Muscle of leg (tissue), 11 donors: ENCODE results near the gene LRRN2. TPM values are rescaled to one million over a fixed set of nuclear protein-coding genes. Genes with fewer than 3 reads are reported as not detected.

Experiments used
- DNase-seq: peaks from one replicate; pipeline ENCODE4 v3.0.0; 2013
- H3K27ac ChIP-seq: one replicate; pipeline ENCODE4 v1.5.1; 2013; ENCODE audit warnings: mild to moderate bottlenecking, low read length, control low read depth
- H3K27me3 ChIP-seq: one replicate; pipeline ENCODE4 v1.6.1; 2013; ENCODE audit warnings: low read length; ENCODE audit not compliant: control insufficient read depth, insufficient read depth
- H3K36me3 ChIP-seq: one replicate; pipeline ENCODE4 v1.6.1; 2013; ENCODE audit warnings: low read length; ENCODE audit not compliant: control insufficient read depth, insufficient read depth
- H3K4me1 ChIP-seq: one replicate; pipeline ENCODE4 v1.6.1; 2013; ENCODE audit warnings: low read length; ENCODE audit not compliant: control insufficient read depth, insufficient read depth
- H3K4me3 ChIP-seq: one replicate; pipeline ENCODE4 v1.5.1; 2013; ENCODE audit warnings: low read length, control low read depth
- H3K9me3 ChIP-seq: replicated peaks from 2 replicates; pipeline ENCODE4 v1.6.1; 2013; ENCODE audit warnings: low read depth, low read length; ENCODE audit not compliant: control insufficient read depth
- WGBS: methylation state at CpG from one replicate; pipeline ENCODE4 v1.1.5; 2013; ENCODE audit warnings: missing lambda C conversion rate; ENCODE audit not compliant: insufficient coverage; 5-methylcytosine and 5-hydroxymethylcytosine counted together
- polyA plus RNA-seq, 8 donors: library from polyadenylated mRNA; unstranded; fragments of 120-200 nt; gene quantifications; one replicate each; pipeline versions ENCODE4 v1.2.1 to v1.2.3, GENCODE V29; 2013; ENCODE audit warnings: inconsistent platforms in 1 of 8, low replicate concordance in 1 of 8; ENCODE audit not compliant: insufficient read length in 8 of 8, insufficient read depth in 1 of 8
- total RNA-seq: library from RNA; stranded (reverse); fragments of 120-200 nt; gene quantifications from one replicate; pipeline ENCODE4 v1.2.4, GENCODE V29; 2013

The LRRN2 gene
- total and polyA plus RNA-seq, 9 donors, result 2.7 to 9.8 (median 6.1) TPM

GRCh38 chr1:204623894-204624361 is 61.6 kb downstream of the LRRN2 start:
- no peak for DNase-seq
- peaks cover 2% of the 10 kb centered on the region for H3K27me3 ChIP-seq
- no peak overlapping the region for H3K27ac ChIP-seq
- H3K36me3 ChIP-seq, result no peaks in the 10 kb centered on the region
- H3K4me3 ChIP-seq, result no peak overlapping the region
- peaks cover 20% of the 10 kb centered on the region for H3K4me1 ChIP-seq
- no peaks in the 10 kb centered on the region for H3K9me3 ChIP-seq
- WGBS, result 44% methylated on average over 2 of the region's 3 CpGs

- Histone ChIP-seq H3K4me1 (peaks cover 20% of the 10 kb centered on the region), H3K9me3 (no peaks in the 10 kb centered on the region), H3K36me3 (no peaks in the 10 kb centered on the region), H3K27ac (no peak overlapping the region), H3K4me3 (no peak overlapping the region), H3K27me3 (peaks cover 2% of the 10 kb centered on the region)
- peak; percentile 23 for DNase-seq
- 40% methylated on average over 7 of the region's 8 CpGs for WGBS
Measured at GRCh38 chr1:204623365-204623893, 62.1 kb downstream of the LRRN2 start.

GRCh38 chr1:204621996-204622395 is 63.5 kb downstream of the LRRN2 start:
- no peaks in the 10 kb centered on the region for H3K9me3 ChIP-seq
- H3K36me3 ChIP-seq, result no peaks in the 10 kb centered on the region
- peaks cover 25% of the 10 kb centered on the region for H3K4me1 ChIP-seq
- H3K27ac ChIP-seq, result no peak overlapping the region
- no peak overlapping the region for H3K4me3 ChIP-seq
- peaks cover 2% of the 10 kb centered on the region for H3K27me3 ChIP-seq
- DNase-seq, result no peak
- 22% methylated on average over 1 of the region's 4 CpGs for WGBS

- no peak for DNase-seq
- no peak overlapping the region for H3K4me3 ChIP-seq
- WGBS, result no CpG with 5 or more reads among the region's 3 CpGs
- H3K27me3 ChIP-seq, result peaks cover 2% of the 10 kb centered on the region
- no peak overlapping the region for H3K27ac ChIP-seq
- H3K9me3 ChIP-seq, result no peaks in the 10 kb centered on the region
- H3K36me3 ChIP-seq, result no peaks in the 10 kb centered on the region
- peaks cover 25% of the 10 kb centered on the region for H3K4me1 ChIP-seq
Measured at GRCh38 chr1:204621396-204621795, 64.1 kb downstream of the LRRN2 start.

GRCh38 chr1:204619721-204620120 is 65.8 kb downstream of the LRRN2 start:
- no peak overlapping the region for H3K4me3 ChIP-seq
- no peaks in the 10 kb centered on the region for H3K9me3 ChIP-seq
- H3K36me3 ChIP-seq, result no peaks in the 10 kb centered on the region
- no peak for DNase-seq
- H3K4me1 ChIP-seq, result peaks cover 25% of the 10 kb centered on the region
- no peak overlapping the region for H3K27ac ChIP-seq
- 88% methylated on average over 13 of the region's 13 CpGs for WGBS
- peaks cover 2% of the 10 kb centered on the region for H3K27me3 ChIP-seq

GRCh38 chr1:204618148-204618760 is 67.3 kb downstream of the LRRN2 start:
- Histone ChIP-seq H3K4me3 (no peak overlapping the region), H3K27ac (no peak overlapping the region), H3K4me1 (peaks cover 15% of the 10 kb centered on the region), H3K9me3 (no peaks in the 10 kb centered on the region), H3K27me3 (peaks cover 2% of the 10 kb centered on the region), H3K36me3 (no peaks in the 10 kb centered on the region)
- DNase-seq, result no peak
- WGBS, result 94% methylated on average over 15 of the region's 20 CpGs

- no peaks in the 10 kb centered on the region for H3K9me3 ChIP-seq
- DNase-seq, result no peak
- H3K4me1 ChIP-seq, result peaks cover 13% of the 10 kb centered on the region
- H3K27me3 ChIP-seq, result peaks cover 2% of the 10 kb centered on the region
- H3K27ac ChIP-seq, result no peak overlapping the region
- H3K4me3 ChIP-seq, result no peak overlapping the region
- 69% methylated on average over 6 of the region's 13 CpGs for WGBS
- H3K36me3 ChIP-seq, result no peaks in the 10 kb centered on the region
Measured at GRCh38 chr1:204617256-204618147, 68.0 kb downstream of the LRRN2 start.

GRCh38 chr1:204616641-204617040 is 68.9 kb downstream of the LRRN2 start:
- WGBS, result 49% methylated on average over 4 of the region's 6 CpGs

GRCh38 chr1:204615881-204616280 is 69.7 kb downstream of the LRRN2 start:
- H3K27ac ChIP-seq, result no peak overlapping the region
- no peak overlapping the region for H3K4me3 ChIP-seq
- H3K9me3 ChIP-seq, result no peaks in the 10 kb centered on the region
- no peak for DNase-seq
- peaks cover 5% of the 10 kb centered on the region for H3K4me1 ChIP-seq
- 67% methylated on average over 8 of the region's 8 CpGs for WGBS
- H3K27me3 ChIP-seq, result peaks cover 2% of the 10 kb centered on the region
- H3K36me3 ChIP-seq, result no peaks in the 10 kb centered on the region

More at GRCh38 chr1:204616641-204617040, 68.9 kb downstream of the LRRN2 start:
- Histone ChIP-seq H3K4me3 (no peak overlapping the region), H3K27me3 (peaks cover 2% of the 10 kb centered on the region), H3K4me1 (peaks cover 10% of the 10 kb centered on the region), H3K27ac (no peak overlapping the region), H3K36me3 (no peaks in the 10 kb centered on the region), H3K9me3 (no peaks in the 10 kb centered on the region)
- no peak for DNase-seq

GRCh38 chr1:204613636-204614035 is 71.9 kb downstream of the LRRN2 start:
- Histone ChIP-seq H3K4me3 (no peak overlapping the region), H3K27me3 (peaks cover 2% of the 10 kb centered on the region), H3K4me1 (peaks cover 7% of the 10 kb centered on the region), H3K9me3 (no peaks in the 10 kb centered on the region), H3K27ac (no peak overlapping the region), H3K36me3 (no peaks in the 10 kb centered on the region)
- 77% methylated on average over 2 of the region's 4 CpGs for WGBS
- no peak for DNase-seq
